H1 (cell line): ENCODE measurements around the gene B4GALT7. TPM values are rescaled to one million over a fixed set of nuclear protein-coding genes. Genes with fewer than 3 reads are reported as not detected.

Experiments used
- CTCF ChIA-PET: fragments of 300-600 bp; sonication (Branson Sonifier 250); formaldehyde crosslinking; loops from one replicate; lab custom pipeline; 2021; ENCODE audit not compliant: partially characterized antibody; lab: Charles Lee
- POLR2A ChIA-PET: fragments of 300-600 bp; sonication (Branson Sonifier 250); formaldehyde crosslinking; loops from one replicate; lab custom pipeline; 2021; ENCODE audit warnings: inconsistent platforms; ENCODE audit not compliant: partially characterized antibody; lab: Charles Lee
- DNase-seq, 2 experiments: peaks; one replicate each; pipeline versions ENCODE4 v3.0.0 to v3.0.0-alpha.2; 2010 to 2022; ENCODE audit warnings: low spot score in 2 of 2, low read depth in 1 of 2, mixed read lengths in 1 of 2
- FAIRE-seq: peaks from 2 replicates; lab custom pipeline; 2011; peaks lifted over from hg19 to GRCh38; lab: Jason Lieb, UNC
- H2AFZ ChIP-seq: 2 replicates; pipeline ENCODE4 v1.8.1; 2012; ENCODE audit warnings: low read length, inconsistent platforms
- H2AK5ac ChIP-seq: 2 replicates; pipeline ENCODE4 v1.6.1; 2013; ENCODE audit warnings: low read depth, low read length
- H2BK120ac ChIP-seq: replicated peaks from 2 replicates; pipeline ENCODE3; 2013; ENCODE audit warnings: low read depth, low read length, inconsistent platforms
- H2BK12ac ChIP-seq: 2 replicates; pipeline ENCODE4 v1.6.1; 2013; ENCODE audit warnings: low read depth, low read length
- H2BK15ac ChIP-seq: 2 replicates; pipeline ENCODE4 v1.6.1; 2013; ENCODE audit warnings: low read length
- H2BK20ac ChIP-seq: 2 replicates; pipeline ENCODE4 v1.6.1; 2013; ENCODE audit warnings: low read length
- H2BK5ac ChIP-seq: 2 replicates; pipeline ENCODE4 v1.6.1; 2013; ENCODE audit warnings: low read depth, low read length
- H3K14ac ChIP-seq: 2 replicates; pipeline ENCODE4 v1.6.1; 2013; ENCODE audit warnings: inconsistent platforms; ENCODE audit not compliant: insufficient read length
- H3K18ac ChIP-seq: 2 replicates; pipeline ENCODE4 v1.6.1; 2013; ENCODE audit warnings: low read length; ENCODE audit errors: extremely low read depth
- H3K23ac ChIP-seq: 2 replicates; pipeline ENCODE4 v1.6.1; 2013; ENCODE audit warnings: inconsistent platforms; ENCODE audit not compliant: insufficient read length
- H3K23me2 ChIP-seq: 2 replicates; pipeline ENCODE4 v1.6.1; 2013; ENCODE audit warnings: low read depth, low read length
- H3K27ac ChIP-seq: 2 replicates; pipeline ENCODE4 v1.6.1; 2011; ENCODE audit warnings: low read depth, low read length, inconsistent platforms
- H3K27me3 ChIP-seq, 4 experiments: replicated peaks in 1 of 4; 1 replicate in 1 of 4; 2 replicates in 3 of 4; pipeline versions ENCODE4 v1.6.1 to v1.8.1; 2011 to 2013; ENCODE audit warnings: low read length in 3 of 4, mild to moderate bottlenecking in 3 of 4, inconsistent platforms in 2 of 4, mixed read lengths in 2 of 4, moderate library complexity in 1 of 4; ENCODE audit not compliant: control insufficient read depth in 3 of 4, insufficient read depth in 3 of 4; ENCODE audit errors: extremely low read depth in 1 of 4
- H3K36me3 ChIP-seq, 4 experiments: 2 replicates each; pipeline versions ENCODE4 v1.6.1 to v1.8.1; 2011 to 2013; ENCODE audit warnings: mild to moderate bottlenecking in 4 of 4, low read length in 3 of 4, moderate library complexity in 2 of 4, control low read depth in 1 of 4, inconsistent platforms in 1 of 4; ENCODE audit not compliant: insufficient read depth in 4 of 4, control insufficient read depth in 2 of 4
- H3K4ac ChIP-seq: replicated peaks from 2 replicates; pipeline ENCODE3; 2013; ENCODE audit warnings: low read length, low read depth, mixed read lengths, inconsistent platforms; ENCODE audit not compliant: insufficient read length
- H3K4me1 ChIP-seq, 4 experiments: replicated peaks in 1 of 4; 1 replicate in 1 of 4; 2 replicates in 3 of 4; pipeline versions ENCODE4 v1.6.1 to v1.8.1; 2011 to 2013; ENCODE audit warnings: low read length in 3 of 4, inconsistent platforms in 2 of 4, mixed read lengths in 1 of 4; ENCODE audit not compliant: insufficient read depth in 4 of 4, control insufficient read depth in 3 of 4
- H3K4me2 ChIP-seq, 2 experiments: 2 replicates each; pipeline versions ENCODE4 v1.6.1 to v1.8.1; 2011 to 2013; ENCODE audit warnings: low read depth in 2 of 2, low read length in 2 of 2, control low read depth in 1 of 2, inconsistent platforms in 1 of 2, mild to moderate bottlenecking in 1 of 2; ENCODE audit not compliant: insufficient read depth in 1 of 2
- H3K4me3 ChIP-seq, 4 experiments: fragments of 200-600, 300-600 bp in 1 of 4; sonication (generic), shearing (Covaris generic), sonication (Bioruptor Twin) in 1 of 4; 2 replicates each; pipeline versions ENCODE4 v1.5.1 to v1.8.1; 2011 to 2016; ENCODE audit warnings: low read length in 4 of 4, low read depth in 3 of 4, control low read depth in 2 of 4, inconsistent platforms in 2 of 4, mild to moderate bottlenecking in 2 of 4, mixed read lengths in 1 of 4, moderate library complexity in 1 of 4; ENCODE audit not compliant: insufficient read depth in 2 of 4; ENCODE audit errors: extremely low read depth in 1 of 4
- H3K56ac ChIP-seq: replicated peaks from 2 replicates; pipeline ENCODE3; 2013; ENCODE audit warnings: low read depth, mild to moderate bottlenecking, mixed read lengths, low read length, inconsistent platforms; ENCODE audit not compliant: insufficient read length
- H3K79me1 ChIP-seq: 2 replicates; pipeline ENCODE4 v1.6.1; 2013; ENCODE audit warnings: low read depth, low read length, control low read depth
- H3K79me2 ChIP-seq, 2 experiments: 2 replicates each; pipeline versions ENCODE4 v1.6.1 to v1.8.1; 2012 to 2013; ENCODE audit warnings: low read length in 2 of 2, mild to moderate bottlenecking in 2 of 2, inconsistent platforms in 1 of 2; ENCODE audit not compliant: insufficient read depth in 2 of 2, control insufficient read depth in 1 of 2
- H3K9ac ChIP-seq, 4 experiments: replicated peaks in 1 of 4; 1 replicate in 1 of 4; 2 replicates in 3 of 4; pipeline versions ENCODE4 v1.6.1 to v1.8.1; 2011 to 2013; ENCODE audit warnings: low read depth in 3 of 4, low read length in 3 of 4, control low read depth in 2 of 4, mild to moderate bottlenecking in 2 of 4, moderate library complexity in 2 of 4, inconsistent platforms in 1 of 4; ENCODE audit errors: extremely low read depth in 1 of 4
- H3K9me3 ChIP-seq, 2 experiments: 2 replicates each; pipeline versions ENCODE4 v1.6.1 to v1.8.1; 2012 to 2013; ENCODE audit warnings: mild to moderate bottlenecking in 2 of 2, moderate library complexity in 2 of 2, control low read depth in 1 of 2, inconsistent platforms in 1 of 2, low read depth in 1 of 2, low read length in 1 of 2, mixed read lengths in 1 of 2; ENCODE audit not compliant: insufficient read depth in 2 of 2
- H4K20me1 ChIP-seq, 2 experiments: replicated peaks in 1 of 2; 2 replicates each; pipeline versions ENCODE3 to v1.8.1; 2011 to 2013; ENCODE audit warnings: inconsistent platforms in 2 of 2, low read length in 2 of 2, mild to moderate bottlenecking in 1 of 2; ENCODE audit not compliant: insufficient read depth in 2 of 2, control insufficient read depth in 1 of 2
- H4K5ac ChIP-seq: 2 replicates; pipeline ENCODE4 v1.6.1; 2013; ENCODE audit warnings: low read length, low read depth, mixed read lengths, inconsistent platforms; ENCODE audit not compliant: insufficient read length
- H4K8ac ChIP-seq: 2 replicates; pipeline ENCODE4 v1.8.0; 2013; ENCODE audit warnings: mild to moderate bottlenecking, moderate library complexity, low read length, inconsistent platforms; ENCODE audit not compliant: insufficient read depth; ENCODE audit errors: extremely low read depth
- H4K91ac ChIP-seq: replicated peaks from 2 replicates; pipeline ENCODE3; 2013; ENCODE audit warnings: low read length, mixed read lengths, inconsistent platforms; ENCODE audit not compliant: insufficient read length
- CREB1 ChIP-seq: IDR thresholded peaks from 2 replicates; pipeline ENCODE4 v1.6.1; 2012; ENCODE audit warnings: inconsistent platforms
- CTBP2 ChIP-seq: IDR thresholded peaks from 2 replicates; pipeline ENCODE4 v1.7.0; 2011; ENCODE audit warnings: borderline replicate concordance, mild to moderate bottlenecking, moderate library complexity, mixed read lengths, low read length; ENCODE audit not compliant: insufficient read depth, insufficient read length
- CTCF ChIP-seq, 3 experiments: IDR thresholded peaks; 1 replicate in 2 of 3; 2 replicates in 1 of 3; pipeline versions ENCODE4 v1.5.1 to v1.6.1; 2011; ENCODE audit warnings: low read length in 3 of 3, mild to moderate bottlenecking in 3 of 3, inconsistent platforms in 2 of 3, low read depth in 1 of 3, moderate library complexity in 1 of 3; ENCODE audit not compliant: insufficient read depth in 1 of 3; ENCODE audit errors: control extremely low read depth in 1 of 3
- MAX ChIP-seq: IDR thresholded peaks from 2 replicates; pipeline ENCODE4 v1.6.1; 2012; ENCODE audit warnings: inconsistent platforms
- NANOG ChIP-seq: IDR thresholded peaks from 2 replicates; pipeline ENCODE4 v1.6.1; 2011; ENCODE audit warnings: low read length, low read depth, mild to moderate bottlenecking, inconsistent platforms; ENCODE audit not compliant: insufficient read depth, poor library complexity, severe bottlenecking
- RXRA ChIP-seq: IDR thresholded peaks from 2 replicates; pipeline ENCODE4 v1.6.1; 2011; ENCODE audit warnings: low read depth, mild to moderate bottlenecking, low read length, moderate library complexity; ENCODE audit not compliant: insufficient read depth
- SIX5 ChIP-seq: IDR thresholded peaks from 2 replicates; pipeline ENCODE4 v1.6.1; 2011; ENCODE audit warnings: mild to moderate bottlenecking, low read depth, low read length
- SP1 ChIP-seq: IDR thresholded peaks from 2 replicates; pipeline ENCODE4 v1.6.1; 2011; ENCODE audit warnings: low read depth, low read length
- SRF ChIP-seq: IDR thresholded peaks from 2 replicates; pipeline ENCODE4 v1.6.1; 2011; ENCODE audit warnings: mild to moderate bottlenecking, low read depth, low read length, moderate library complexity
- TAF7 ChIP-seq: optimal IDR thresholded peaks from 2 replicates; pipeline ENCODE3; 2011; ENCODE audit warnings: low read depth, mild to moderate bottlenecking, inconsistent platforms, low read length, moderate library complexity, borderline replicate concordance
- ZNF274 ChIP-seq: IDR thresholded peaks from 2 replicates; pipeline ENCODE4 v1.7.0; 2012; ENCODE audit warnings: low read length, borderline replicate concordance; ENCODE audit errors: extremely low read depth
- WGBS, 2 experiments: shearing (Covaris generic) in 1 of 2; methylation state at CpG; one replicate each; pipeline versions ENCODE4 v1.1.6 to v1.1.7; 2013 to 2015; ENCODE audit warnings: low lambda C conversion rate in 2 of 2, mixed read lengths in 2 of 2, inconsistent platforms in 1 of 2, low coverage in 1 of 2, missing lambda C conversion rate in 1 of 2; ENCODE audit not compliant: insufficient replicate concordance in 2 of 2, insufficient coverage in 1 of 2, insufficient read length in 1 of 2; ENCODE audit errors: extremely low coverage in 1 of 2, missing lambda C conversion rate in 1 of 2; 5-methylcytosine and 5-hydroxymethylcytosine counted together
- polyA plus RNA-seq, 7 experiments: library from polyadenylated mRNA; depleted of rRNA in 3 of 7; stranded (reverse) in 5 of 7; unstranded in 2 of 7; fragments of >200 nt in 5 of 7; fragments of 200-250 nt in 2 of 7; gene quantifications; 1 replicate in 5 of 7; 2 replicates in 1 of 7; 4 replicates in 1 of 7; pipeline versions ENCODE4 v1.2.1 to v1.2.3, GENCODE V29; 2011 to 2013; ENCODE audit warnings: missing spikeins in 2 of 7, mixed read lengths in 2 of 7
- total RNA-seq: library from RNA; stranded (reverse); fragmentation: NEBNext Ultra II Directional; extraction: Animal tissue kit (Norgen Biotek cat#: 25700); gene quantifications from 2 replicates; pipeline ENCODE4 v1.2.1, GENCODE V29; 2021

B4GALT7 gene
- total and polyA plus RNA-seq, 2 of the 8 experiments (the other 6 are each of a cell fraction or from before 2014, with no cell fraction given) = 18.7 to 31.9 TPM

- no peak overlapping the region for H3K9ac ChIP-seq
- H2BK15ac ChIP-seq = no peak overlapping the region
- ChIA-PET CTCF (interaction anchor here (1.4 kb wide), 1 partner anchor 66 kb away, joined by 3 read pairs; no protein-coding TSS in a partner anchor), POLR2A (interaction anchor here (1.4 to 8.5 kb wide), 4 partner anchors 12 to 67 kb away, joined by 5 to 72 read pairs (median 9); partner anchors contain the start of genes B4GALT7 and TMED9)
- H3K4me3 ChIP-seq = no peak overlapping the region
- no peak overlapping the region for H3K14ac ChIP-seq
- H2BK20ac ChIP-seq = no peak overlapping the region; the same call in 1 of the 2 replicates
- no peak overlapping the region for H4K91ac ChIP-seq
- H3K56ac ChIP-seq = no peak overlapping the region
- H2AFZ ChIP-seq = no peak overlapping the region
- H2BK120ac ChIP-seq = no peak overlapping the region
- peaks cover 0 to 4% of the 10 kb centered on the region in 2 experiments for H4K20me1 ChIP-seq
- H2BK5ac ChIP-seq = no peak overlapping the region
- no peak overlapping the region for H3K4ac ChIP-seq
- H2BK12ac ChIP-seq = no peak overlapping the region
- H3K27me3 ChIP-seq = no peaks in the 10 kb centered on the region
- no peaks in the 10 kb centered on the region for H3K23me2 ChIP-seq
- WGBS, 2 experiments = 88% methylated on average over 6 of the region's 6 CpGs; no CpG with 5 or more reads in 1 of the 2 experiments
- H3K23ac ChIP-seq = no peak overlapping the region
- H3K18ac ChIP-seq = no peak overlapping the region
- no peak overlapping the region for H4K8ac ChIP-seq
- H3K4me1 ChIP-seq = peaks cover 0 to 12% (median 5%) of the 10 kb centered on the region in 4 experiments; a peak in 5 of 7 replicates
- DNase-seq (peak in 1 of 2 experiments; percentile 38), FAIRE-seq (no peak)
- H3K27ac ChIP-seq = no peak overlapping the region
- peaks cover 0 to 7% (median 0%) of the 10 kb centered on the region in 4 experiments; a peak in 2 of 8 replicates for H3K36me3 ChIP-seq
- no peak overlapping the region for H3K4me2 ChIP-seq
- H3K79me1 ChIP-seq = no peaks in the 10 kb centered on the region
- no peak overlapping the region for H4K5ac ChIP-seq
- no peaks in the 10 kb centered on the region for H3K9me3 ChIP-seq
- H3K79me2 ChIP-seq = no peaks in the 10 kb centered on the region
- no peak overlapping the region for H2AK5ac ChIP-seq
- TF ChIP-seq TAF7 (no peak), RXRA (no peak), SRF (no peak), SP1 (no peak), CTCF (IDR thresholded peaks at IDR 0.05; ENCODE audit: control extremely low read depth in 1 of 3, insufficient read depth in 1 of 3, low read depth in 1 of 3, low read length in 3 of 3) (no peak), CREB1 (no peak), NANOG (no peak), CTBP2 (no peak), ZNF274 (no peak), MAX (no peak), SIX5 (no peak)
Measured at GRCh38 chr5:177612215-177612673, 12.3 kb downstream of the B4GALT7 start.
